Measurements from ENCODE around the gene CCNT1. TPM values are rescaled to one million over a fixed set of nuclear protein-coding genes. Genes with fewer than 3 reads are reported as not detected.
A peak's percentile ranks its signal among the peaks of the same experiment; 100 is the strongest.

The CCNT1 gene
- polyA plus RNA-seq, 3 donors = 2.3 to 8.3 (median 4.4) TPM

GRCh38 chr12:48696626-48697025, 19.9 kb downstream of the CCNT1 start:
- Mint-ChIP-seq H3K4me3 (no peak overlapping the region), H3K27me3 (ENCODE audit: low read depth in 3 of 3) (peaks cover 0 to 1% (median 0%) of the 10 kb centered on the region in 3 donors), H3K9me3 (peaks cover 0 to 3% (median 0%) of the 10 kb centered on the region in 7 donors), H3K4me1 (no peaks in the 10 kb centered on the region), H3K27ac (peak overlapping the region in 2 of 7 donors; percentile 8 to 42), H3K36me3 (peaks cover 71 to 94% of the 10 kb centered on the region in 2 donors)
- Histone ChIP-seq H3K9ac (ENCODE audit: insufficient read depth, low read length, poor library complexity, severe bottlenecking) (no peak overlapping the region), H3K4me3 (replicated peaks in 1 of 3; ENCODE audit: low read depth in 2 of 3, low read length in 3 of 3) (no peak overlapping the region), H3K9me3 (replicated peaks in 1 of 2; ENCODE audit: control insufficient read depth in 1 of 2, insufficient read depth in 1 of 2, low read length in 2 of 2) (no peaks in the 10 kb centered on the region), H2AFZ (ENCODE audit: insufficient read depth, low read depth, low read length, poor library complexity, severe bottlenecking) (no peak overlapping the region), H4K20me1 (ENCODE audit: insufficient read depth, low read length) (peaks cover 33% of the 10 kb centered on the region), H3K27ac (ENCODE audit: low read depth in 1 of 2, low read length in 2 of 2) (peak overlapping the region in 1 of 2 donors; percentile 31), H3K79me2 (ENCODE audit: insufficient read depth, low read length) (peaks cover 36% of the 10 kb centered on the region), H3K4me2 (replicated peaks; ENCODE audit: extremely low read depth, low read length, poor library complexity, severe bottlenecking) (no peak overlapping the region), H3K36me3 (replicated peaks in 1 of 2; ENCODE audit: control insufficient read depth in 1 of 2, insufficient read depth in 2 of 2, low read length in 2 of 2) (peaks cover 76 to 87% of the 10 kb centered on the region in 2 donors), H3K4me1 (ENCODE audit: control insufficient read depth in 1 of 2, insufficient read depth in 2 of 2, low read length in 2 of 2) (no peaks in the 10 kb centered on the region), H3K27me3 (ENCODE audit: control insufficient read depth in 2 of 2, insufficient read depth in 2 of 2, low read length in 2 of 2) (no peaks in the 10 kb centered on the region)
- no peak for TF ChIP-seq CTCF (IDR thresholded peaks at IDR 0.05)
- DNase-seq = no peak
- 100% methylated on average over 1 of the region's 5 CpGs for WGBS (ENCODE audit: insufficient coverage)
- intact Hi-C loops (cut with micrococcal nuclease) = no loop called here

- peaks cover 0 to 3% (median 0%) of the 10 kb centered on the region in 7 donors for H3K9me3 Mint-ChIP-seq
- H3K27me3 Mint-ChIP-seq (ENCODE audit: low read depth in 3 of 3) = no peaks in the 10 kb centered on the region
- H3K4me3 Mint-ChIP-seq = no peak overlapping the region
- no peak overlapping the region for H3K9ac ChIP-seq (ENCODE audit: insufficient read depth, low read length, poor library complexity, severe bottlenecking)
- intact Hi-C loops (cut with micrococcal nuclease) = no loop called here
- WGBS (ENCODE audit: insufficient coverage) = 80% methylated on average over 1 of the region's 2 CpGs
- H3K4me1 ChIP-seq (ENCODE audit: control insufficient read depth in 1 of 2, insufficient read depth in 2 of 2, low read length in 2 of 2) = no peaks in the 10 kb centered on the region
- no peak overlapping the region for H3K27ac Mint-ChIP-seq
- no peak overlapping the region for H3K4me2 ChIP-seq (replicated peaks; ENCODE audit: extremely low read depth, low read length, poor library complexity, severe bottlenecking)
- peaks cover 74 to 93% of the 10 kb centered on the region in 2 donors for H3K36me3 Mint-ChIP-seq
- no peaks in the 10 kb centered on the region for H3K9me3 ChIP-seq (replicated peaks in 1 of 2; ENCODE audit: control insufficient read depth in 1 of 2, insufficient read depth in 1 of 2, low read length in 2 of 2)
- H3K79me2 ChIP-seq (ENCODE audit: insufficient read depth, low read length) = peaks cover 33% of the 10 kb centered on the region
- H3K27ac ChIP-seq (ENCODE audit: low read depth in 1 of 2, low read length in 2 of 2) = no peak overlapping the region
- no peak overlapping the region for H2AFZ ChIP-seq (ENCODE audit: insufficient read depth, low read depth, low read length, poor library complexity, severe bottlenecking)
- no peak for TF ChIP-seq CTCF (IDR thresholded peaks at IDR 0.05)
- DNase-seq = no peak
- peaks cover 82 to 94% of the 10 kb centered on the region in 2 donors for H3K36me3 ChIP-seq (replicated peaks in 1 of 2; ENCODE audit: control insufficient read depth in 1 of 2, insufficient read depth in 2 of 2, low read length in 2 of 2)
- H3K27me3 ChIP-seq (ENCODE audit: control insufficient read depth in 2 of 2, insufficient read depth in 2 of 2, low read length in 2 of 2) = no peaks in the 10 kb centered on the region
- H3K4me1 Mint-ChIP-seq = no peaks in the 10 kb centered on the region
- H4K20me1 ChIP-seq (ENCODE audit: insufficient read depth, low read length) = peaks cover 27% of the 10 kb centered on the region
- H3K4me3 ChIP-seq (replicated peaks in 1 of 3; ENCODE audit: low read depth in 2 of 3, low read length in 3 of 3) = no peak overlapping the region
Observed at GRCh38 chr12:48695859-48696258, 20.6 kb downstream of the CCNT1 start.

Data from CD14-positive monocyte (primary cell).